T1000 (cell line): ENCODE measurements around the gene PDE6C.

ENCODE experiments used
- DNase-seq: peaks from one replicate; lab custom pipeline; 2025; ENCODE audit warnings: mixed read lengths; lab: John Stamatoyannopoulos, UW

Gene PDE6C

DNA sequence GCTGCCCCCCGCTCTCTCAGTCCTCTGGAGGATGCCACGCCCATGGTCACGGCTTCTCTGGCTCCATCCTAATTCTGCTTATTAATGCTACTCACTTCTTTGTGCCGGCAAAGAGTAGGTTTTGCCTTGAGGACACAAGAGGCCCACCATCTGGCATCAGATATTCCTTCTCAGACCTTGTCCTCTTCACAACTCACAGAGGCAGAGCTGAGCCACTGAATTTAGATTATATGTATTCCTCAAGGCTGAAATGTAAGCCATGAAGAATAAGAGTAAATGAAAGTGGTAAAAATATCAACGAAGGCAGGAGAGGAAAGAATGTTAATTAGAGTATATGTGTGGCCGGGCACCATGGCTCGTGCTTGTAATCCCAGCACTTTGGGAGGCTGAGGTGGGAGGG lies 17.8 kb upstream of the PDE6C start:
- no peak for DNase-seq

DNA sequence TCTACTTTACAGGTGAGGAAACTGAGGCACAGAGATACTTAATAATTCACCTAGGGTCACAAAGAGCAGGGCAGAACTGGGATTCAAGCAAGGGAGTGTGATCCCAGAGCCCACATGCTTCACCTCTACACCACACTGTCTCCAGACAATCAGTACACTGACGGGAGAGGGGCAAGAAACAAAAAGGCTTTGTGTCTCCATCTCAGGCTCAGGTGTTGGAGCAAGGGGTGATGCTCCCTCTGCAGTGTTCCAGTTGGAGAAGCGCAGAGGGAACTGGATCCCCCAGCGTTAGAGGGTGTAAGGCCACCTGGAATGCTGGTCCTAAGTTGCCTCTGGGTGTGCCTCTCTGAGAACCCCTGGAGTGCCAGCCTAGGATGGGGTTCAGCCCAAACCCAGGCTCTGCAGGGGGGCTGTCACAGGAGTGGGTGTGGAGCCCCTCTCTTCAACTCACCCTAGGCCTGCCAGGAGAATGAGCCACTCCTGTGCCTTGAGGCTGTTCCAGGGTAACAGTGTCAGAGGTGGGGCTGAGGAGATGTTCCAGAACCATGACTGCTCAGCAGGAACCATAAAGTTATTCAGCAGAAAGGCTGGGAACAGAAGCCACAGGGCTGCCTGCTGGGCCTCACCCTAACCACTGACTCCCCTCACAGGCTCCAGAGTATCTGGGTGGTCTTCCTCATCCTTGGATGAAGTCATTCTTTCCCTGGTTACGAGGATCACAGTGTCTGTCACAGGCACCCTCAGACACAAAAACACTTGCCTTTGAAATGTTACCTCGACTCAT lies 16.8 kb upstream of the PDE6C start:
- no peak for DNase-seq

DNA sequence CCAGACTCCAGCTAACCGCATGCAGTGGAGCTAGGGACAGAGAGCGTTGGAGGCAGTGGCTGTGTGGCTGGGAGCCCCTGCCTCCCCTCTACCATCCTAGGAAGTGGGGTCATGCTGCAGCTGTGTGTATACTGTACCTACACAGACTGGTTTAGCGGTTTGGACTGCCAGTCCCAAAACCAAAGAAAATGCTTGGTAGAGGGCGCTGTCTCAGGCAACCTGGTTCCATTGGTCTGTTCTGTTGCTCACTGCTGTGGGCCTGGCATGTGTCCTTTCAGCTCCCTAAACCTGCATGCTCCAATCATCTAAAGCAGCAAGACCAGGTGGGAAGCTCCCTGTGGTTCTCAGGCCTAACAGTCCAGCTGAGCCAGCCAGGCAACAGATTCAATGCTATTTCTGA lies 15.8 kb upstream of the PDE6C start:
- no peak for DNase-seq

DNA sequence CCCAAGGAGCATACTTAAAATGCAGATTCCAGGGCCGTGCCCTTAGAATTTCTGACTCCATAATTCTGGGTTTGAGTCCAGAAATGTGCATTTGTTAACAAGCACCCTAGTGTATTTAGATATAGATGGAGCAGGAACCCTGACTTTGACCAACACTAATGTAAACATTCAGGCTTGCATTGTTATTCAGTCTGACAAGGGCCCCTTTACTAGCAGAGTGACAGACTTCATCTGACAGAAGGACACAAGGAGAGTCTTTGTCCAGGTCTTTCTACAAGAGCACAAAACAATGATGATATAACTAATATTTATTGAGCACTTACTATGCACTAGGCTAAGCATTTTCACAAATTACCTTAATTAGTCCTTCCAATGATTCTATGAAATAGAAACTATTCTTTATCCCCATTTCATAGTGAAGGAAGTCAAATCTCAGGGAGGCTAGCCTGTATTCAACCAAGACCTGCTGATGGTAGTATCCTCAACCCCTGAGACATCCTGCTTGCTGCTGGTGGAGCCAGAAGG lies 15.2 kb upstream of the PDE6C start:
- DNase-seq: no peak

- DNase-seq: no peak
Measured at GRCh38 chr10:93598157-93598556, 14.2 kb upstream of the PDE6C start.

DNA sequence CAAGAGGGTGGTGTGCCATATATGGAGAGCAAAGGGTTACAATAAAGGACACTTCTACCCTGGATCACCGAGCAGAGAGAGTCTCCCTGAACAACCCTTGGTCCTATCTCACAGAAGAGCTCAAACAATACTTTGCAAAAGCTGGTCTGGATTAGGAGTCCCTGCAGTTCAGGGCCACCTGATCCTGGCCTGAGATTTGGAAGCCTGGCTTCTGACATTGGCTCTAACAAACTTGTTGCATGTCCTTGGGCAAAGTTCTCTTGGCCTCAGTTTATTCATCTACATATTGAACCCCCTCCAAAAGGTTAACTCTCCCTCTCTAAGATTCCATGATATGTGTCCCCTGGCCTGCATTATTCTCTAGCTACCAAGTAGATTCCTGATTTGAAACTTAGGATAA lies 13.0 kb upstream of the PDE6C start:
- DNase-seq: no peak

GRCh38 chr10:93599778-93600177 lies 12.6 kb upstream of the PDE6C start:
- DNase-seq: no peak

- peak; percentile 45 for DNase-seq
Measured at GRCh38 chr10:93600446-93601145, 11.7 kb upstream of the PDE6C start.

GRCh38 chr10:93601146-93601773 lies 11.1 kb upstream of the PDE6C start, which contains the start of gene RBP4:
RBP4 (minus strand) TSS chr10:93601235; CDS start chr10:93601028, 207 bp downstream.
- DNase-seq: peak; percentile 71

- DNase-seq: no peak
Measured at GRCh38 chr10:93601774-93602162, 10.6 kb upstream of the PDE6C start.

DNA sequence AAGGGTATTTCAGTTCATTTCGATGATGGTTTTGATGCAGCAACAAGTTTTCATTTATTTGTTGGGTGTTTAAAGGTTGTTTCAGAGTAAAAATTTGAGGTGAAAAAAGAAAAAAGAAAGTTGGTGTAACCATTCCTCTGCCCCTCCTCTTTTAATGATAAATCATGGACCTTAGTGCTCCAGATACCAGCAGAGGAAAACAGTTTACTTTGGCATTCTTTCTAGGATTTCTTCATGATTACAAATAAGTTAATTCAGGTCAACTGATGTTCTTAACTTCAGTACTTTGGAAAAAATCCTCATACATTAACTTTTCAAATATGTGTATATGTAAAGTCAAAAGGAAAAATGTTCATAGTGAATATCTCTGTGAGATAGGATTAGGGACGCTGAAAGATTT lies 9.3 kb upstream of the PDE6C start:
- DNase-seq: no peak

GRCh38 chr10:93604146-93604545 lies 8.2 kb upstream of the PDE6C start:
- DNase-seq: no peak

DNA sequence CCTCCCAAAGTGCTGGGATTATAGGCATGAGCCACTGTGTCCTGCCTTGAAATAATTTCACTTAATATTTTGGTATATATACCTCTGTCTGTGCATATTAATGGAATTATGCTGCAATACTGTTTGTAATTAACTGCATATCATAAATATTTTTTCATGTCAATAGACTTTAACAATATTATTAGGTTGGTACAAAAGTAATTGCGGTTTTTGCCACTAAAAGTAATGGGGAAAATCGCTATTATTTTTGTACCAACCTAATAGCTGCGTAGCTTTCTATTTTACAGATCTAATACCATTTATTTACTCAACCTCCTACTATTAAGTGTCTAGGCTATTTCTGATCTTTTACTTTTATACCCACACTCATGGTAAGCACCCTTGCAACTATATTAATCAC lies 3.9 kb upstream of the PDE6C start:
- no peak for DNase-seq

DNA sequence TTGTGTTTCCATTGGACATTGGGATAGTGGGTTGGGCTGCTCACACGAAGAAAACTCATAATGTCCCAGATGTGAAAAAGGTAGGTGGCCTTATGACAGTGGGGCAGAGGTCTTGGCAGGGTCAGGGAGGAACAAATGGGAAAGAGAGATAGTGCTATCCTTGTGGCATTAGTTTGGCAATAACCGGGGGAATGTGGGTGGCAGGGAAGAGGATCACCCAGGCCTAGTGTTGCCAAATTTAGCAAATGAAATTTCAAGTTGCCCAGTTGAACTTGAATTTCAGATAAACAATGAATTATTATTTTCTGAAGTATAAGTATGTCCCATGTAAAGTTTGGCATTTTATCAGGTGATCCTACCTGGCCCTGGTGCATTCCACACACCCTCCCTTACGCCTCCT lies 789 bp downstream of the PDE6C start:
- no peak for DNase-seq

- DNase-seq: no peak
Measured at GRCh38 chr10:93614101-93614825, 1.9 kb downstream of the PDE6C start.

- DNase-seq: no peak
Measured at GRCh38 chr10:93615576-93616235, 3.4 kb downstream of the PDE6C start.

DNA sequence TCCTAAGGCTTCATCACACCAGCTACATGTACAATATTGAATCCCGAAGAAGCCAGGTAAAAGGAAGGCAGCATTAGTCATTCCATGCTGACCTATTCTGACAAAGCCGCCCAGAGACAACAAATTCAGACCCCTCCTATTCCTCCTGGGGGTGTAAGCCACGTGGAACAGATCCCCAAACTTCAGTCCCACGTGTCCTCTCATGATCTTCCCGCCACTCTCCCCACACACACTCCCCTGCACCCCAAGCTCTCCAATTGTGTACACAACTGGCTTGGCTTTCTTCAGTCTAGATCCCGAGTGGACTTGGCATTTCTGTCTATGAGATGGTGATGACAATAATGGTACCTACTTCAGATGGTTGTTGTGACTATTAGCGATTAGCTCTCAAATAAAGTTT lies 8.6 kb downstream of the PDE6C start:
- DNase-seq: no peak

- DNase-seq: no peak
Measured at GRCh38 chr10:93622942-93623341, 10.6 kb downstream of the PDE6C start.

GRCh38 chr10:93628858-93629257 lies 16.5 kb downstream of the PDE6C start:
- no peak for DNase-seq

- no peak for DNase-seq
Measured at GRCh38 chr10:93629647-93630305, 17.4 kb downstream of the PDE6C start.
